SU-DHL-6 (cell line): Measurements from ENCODE around the gene GHRHR.

Experiments
- CTCF ChIP-seq: fragments of 200-600 bp; sonication (generic); IDR thresholded peaks from one replicate; pipeline ENCODE4 v1.5.1; 2017; ENCODE audit warnings: antibody characterized with exemption, mild to moderate bottlenecking, low read length, moderate library complexity; ENCODE audit not compliant: insufficient read depth, poor library complexity, severe bottlenecking
- EZH2phosphoT487 ChIP-seq: fragments of 200-600 bp; sonication (generic), shearing (Covaris generic); conservative IDR thresholded peaks from 2 replicates; pipeline ENCODE4 v1.6.1; 2018; ENCODE audit warnings: mild to moderate bottlenecking, antibody characterized with exemption, low read length, moderate library complexity, mixed read lengths

DNA sequence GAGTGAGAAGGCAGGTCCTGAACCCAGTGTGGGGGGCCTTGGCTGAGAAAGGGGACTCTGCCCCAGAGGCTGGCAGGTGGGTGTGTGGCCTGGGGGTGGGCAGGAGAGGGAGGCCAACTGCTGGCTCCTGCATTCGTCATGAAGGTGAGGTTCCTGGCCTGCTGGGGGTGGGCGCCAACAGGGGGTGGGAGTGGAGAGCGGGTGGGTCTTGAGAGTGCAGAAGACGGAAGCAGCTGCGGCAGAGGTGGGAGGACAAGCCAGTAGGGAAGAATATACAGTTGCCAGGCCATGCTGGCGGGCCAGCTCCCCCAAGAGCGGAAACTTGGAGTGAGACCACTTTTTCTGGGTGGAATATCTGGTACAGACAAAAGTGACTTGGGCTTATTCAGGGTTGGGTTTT, 23.4 kb downstream of the GHRHR start:
- TF ChIP-seq CTCF: no peak
- TF ChIP-seq EZH2phosphoT487: no peak
